Hematopoietic multipotent progenitor cell treated with erythropoietin and hydrocortisone succinate and interleukin-3 and kit ligand, for 15 days (in vitro differentiated cells): ENCODE data around the gene POLR2E.

Source experiments
- DNase-seq: peaks from one replicate; pipeline ENCODE4 v3.0.0-alpha.2; 2015; ENCODE audit warnings: low spot score

The POLR2E gene

DNA sequence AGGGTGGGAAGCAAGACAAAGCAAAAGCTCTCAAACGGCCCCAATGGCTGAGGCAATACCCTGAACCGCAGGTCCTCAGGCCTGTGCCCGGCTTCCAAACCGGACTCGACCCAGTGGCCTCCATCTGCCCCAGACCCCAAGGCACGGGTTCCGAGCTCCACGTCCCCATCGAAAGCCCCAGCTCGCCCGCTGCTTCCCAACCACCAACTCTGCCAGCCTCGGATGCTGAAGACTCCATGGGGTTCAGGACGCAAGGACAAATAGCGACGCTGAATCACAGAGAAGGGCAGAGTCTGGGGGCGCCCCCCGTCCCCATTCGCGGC, 559 bp downstream of the POLR2E start:
- no peak for DNase-seq

DNA sequence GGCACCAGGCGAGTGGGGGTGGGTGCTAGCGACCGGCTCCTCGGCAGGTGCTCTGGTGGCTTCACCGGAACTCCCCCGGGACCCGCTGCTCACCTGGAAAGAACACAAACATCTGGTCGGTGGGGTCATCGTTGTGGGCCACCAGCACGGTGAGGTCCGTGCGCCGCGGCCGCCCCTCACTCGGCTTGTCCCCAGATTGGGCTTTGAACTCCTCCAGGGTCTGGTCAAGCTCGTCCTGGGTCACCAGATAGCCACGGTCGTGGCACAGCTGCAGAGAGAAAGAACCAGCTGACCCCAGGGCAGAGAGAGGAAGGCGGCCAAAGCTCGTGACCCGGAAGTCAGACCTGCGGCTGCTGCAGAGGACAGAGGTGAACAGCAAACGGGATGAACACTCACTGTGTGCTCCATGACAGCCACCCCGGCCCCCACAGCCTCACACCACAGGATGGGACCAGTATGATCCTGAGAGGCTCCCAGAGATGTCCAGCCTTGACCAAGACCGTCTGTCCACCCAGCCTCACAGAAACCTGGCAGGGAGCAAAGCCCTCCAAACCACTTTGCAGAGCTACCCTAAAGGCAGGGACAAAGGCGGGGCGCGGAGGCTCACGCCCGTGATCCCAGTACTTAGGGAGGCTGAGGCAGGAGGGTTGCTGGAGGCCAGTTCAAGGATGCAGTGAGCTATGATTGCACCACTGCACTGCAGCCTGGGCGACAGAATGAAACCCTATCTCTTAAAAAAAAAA, 1.2 kb downstream of the POLR2E start:
- no peak for DNase-seq

DNA sequence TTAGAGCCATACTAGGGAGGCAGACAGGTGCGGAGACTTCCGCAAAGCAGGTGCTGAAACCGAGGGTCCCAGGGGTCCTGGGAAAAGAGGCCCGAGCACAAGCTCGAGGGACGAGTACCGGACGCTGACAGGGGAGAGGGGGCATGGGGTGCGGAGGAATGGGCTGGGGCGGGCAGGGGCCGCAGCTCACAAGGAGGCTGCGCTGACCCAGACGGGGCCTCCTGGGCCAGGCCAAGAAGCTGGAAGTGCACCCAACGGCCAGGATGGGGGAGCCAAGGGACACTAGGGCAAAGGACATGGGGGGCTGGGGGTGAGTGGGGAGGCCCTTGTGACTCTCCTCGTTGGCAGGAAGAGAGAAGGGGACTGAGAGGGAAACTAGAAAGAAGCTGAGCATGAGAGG, 1.8 kb downstream of the POLR2E start:
- DNase-seq = no peak

DNA sequence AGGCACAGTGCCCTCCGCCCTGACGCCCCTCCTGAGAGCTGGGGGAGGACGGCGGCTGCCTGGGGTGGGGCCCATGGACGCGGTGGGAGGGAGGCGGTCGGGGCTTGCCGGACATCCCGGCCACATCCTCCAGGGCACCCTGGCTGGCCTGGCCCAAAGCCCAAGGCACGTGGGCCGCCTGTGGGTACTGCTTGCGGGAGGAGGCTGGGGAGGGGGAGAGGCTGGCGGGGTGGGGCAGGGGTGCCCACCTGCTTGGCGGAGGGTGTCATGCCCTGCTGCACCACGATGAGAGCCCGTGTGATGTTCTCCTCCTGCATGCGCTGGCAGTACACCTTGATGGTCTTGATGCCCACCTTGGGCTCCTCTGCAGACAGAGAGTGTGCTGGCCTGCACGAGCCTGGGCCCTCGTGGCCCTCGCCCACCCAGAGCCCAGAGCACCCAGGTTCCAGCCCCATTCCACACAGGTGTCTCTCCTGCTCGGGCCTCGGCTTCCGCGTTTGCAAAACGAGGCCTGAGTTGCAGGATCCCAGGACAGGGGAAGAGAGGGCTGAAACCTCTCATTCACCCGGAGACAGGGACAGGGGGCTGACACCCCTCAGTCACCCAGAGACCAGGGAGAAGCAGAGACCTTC, 3.5 kb downstream of the POLR2E start:
- DNase-seq = no peak

DNA sequence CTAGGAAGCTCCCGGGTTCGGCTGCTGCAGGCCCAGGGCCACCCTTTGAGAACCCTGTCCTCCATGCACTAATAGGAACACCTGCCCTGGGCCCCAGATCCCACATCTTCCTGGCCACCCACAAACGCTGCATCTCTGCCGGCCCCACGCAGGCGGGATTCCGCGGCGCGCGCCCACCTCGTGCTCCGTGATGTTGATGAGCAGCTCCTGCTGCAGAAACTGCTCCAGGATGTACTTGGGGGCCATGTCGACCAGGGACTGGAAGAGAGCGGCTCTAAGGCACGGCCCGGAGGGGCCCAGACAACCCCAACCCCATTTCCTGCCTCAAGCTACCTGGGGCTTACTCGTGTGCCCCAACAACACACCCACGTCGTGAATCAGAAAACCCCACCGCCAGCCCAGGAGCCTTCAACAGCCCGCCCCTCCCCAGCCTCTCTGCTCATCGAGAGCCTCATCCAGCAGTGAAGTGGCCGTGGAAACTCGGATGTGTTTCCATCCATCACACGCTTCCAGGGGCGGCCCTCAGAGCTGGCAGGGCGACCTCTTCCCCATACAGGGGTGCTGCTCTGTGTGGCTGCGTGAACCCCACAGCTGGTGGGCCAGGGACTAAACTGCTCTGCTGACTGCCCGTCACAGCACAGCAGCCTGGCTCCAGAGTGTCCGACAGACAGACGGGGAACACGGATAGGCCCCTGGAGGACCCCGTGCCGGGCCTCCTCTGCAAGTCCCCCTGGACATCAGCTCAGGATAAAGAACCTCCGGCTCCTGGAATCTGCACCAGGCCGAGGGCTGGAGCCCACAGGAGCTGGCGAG, 4.2 kb downstream of the POLR2E start:
- DNase-seq = no peak

DNA sequence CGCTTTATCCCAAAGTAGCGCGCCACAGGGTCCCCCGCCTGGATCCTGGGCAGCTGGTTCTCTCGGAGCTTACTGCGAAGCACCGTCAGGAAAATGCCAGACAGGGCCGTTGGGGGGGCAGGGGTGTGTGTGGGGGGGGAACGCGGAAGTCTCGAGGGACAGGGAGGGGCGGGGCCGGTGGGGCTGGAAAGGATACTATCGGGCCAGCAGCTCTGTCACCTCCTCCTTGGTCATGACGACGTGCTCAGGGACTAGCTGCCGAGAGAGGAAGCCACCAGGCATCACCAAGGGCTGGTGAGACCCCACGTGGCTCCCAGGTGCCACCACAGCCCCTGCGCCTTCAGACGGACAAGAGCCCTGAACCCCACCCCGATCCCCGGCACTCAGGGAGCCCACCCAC, 5.3 kb downstream of the POLR2E start:
- no peak for DNase-seq

DNA sequence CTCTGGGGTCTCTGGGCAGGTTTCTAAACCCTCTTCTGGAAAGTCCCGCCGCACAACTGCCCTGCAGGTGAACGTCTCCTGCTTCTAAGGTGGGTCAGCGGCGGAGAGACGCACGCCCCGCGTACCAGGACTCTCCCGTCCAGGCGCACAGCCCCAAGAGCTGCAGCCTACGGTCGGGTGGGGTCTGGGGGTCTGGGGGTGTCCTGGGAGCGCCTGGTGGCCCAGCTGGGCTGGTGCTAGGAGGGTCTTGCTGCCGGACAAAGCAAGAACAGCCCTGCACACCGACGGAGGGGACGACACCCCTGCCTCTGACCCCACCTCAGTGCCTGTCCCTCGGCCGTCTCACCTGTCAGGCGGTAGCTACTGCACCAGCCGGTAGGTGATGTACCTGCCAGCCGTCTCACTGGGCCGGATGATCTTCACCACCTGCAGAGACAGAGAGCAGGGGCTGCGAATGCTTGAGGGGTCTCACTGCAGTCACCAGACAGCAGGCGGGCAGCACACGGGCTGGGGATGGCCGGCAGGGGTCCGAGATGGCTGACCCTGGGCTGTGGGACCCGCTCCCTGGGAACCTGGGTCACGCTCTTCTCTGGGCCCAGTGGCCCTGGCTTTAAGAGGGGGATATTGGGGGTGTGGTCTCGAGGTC, 5.9 kb downstream of the POLR2E start:
- DNase-seq = no peak

DNA sequence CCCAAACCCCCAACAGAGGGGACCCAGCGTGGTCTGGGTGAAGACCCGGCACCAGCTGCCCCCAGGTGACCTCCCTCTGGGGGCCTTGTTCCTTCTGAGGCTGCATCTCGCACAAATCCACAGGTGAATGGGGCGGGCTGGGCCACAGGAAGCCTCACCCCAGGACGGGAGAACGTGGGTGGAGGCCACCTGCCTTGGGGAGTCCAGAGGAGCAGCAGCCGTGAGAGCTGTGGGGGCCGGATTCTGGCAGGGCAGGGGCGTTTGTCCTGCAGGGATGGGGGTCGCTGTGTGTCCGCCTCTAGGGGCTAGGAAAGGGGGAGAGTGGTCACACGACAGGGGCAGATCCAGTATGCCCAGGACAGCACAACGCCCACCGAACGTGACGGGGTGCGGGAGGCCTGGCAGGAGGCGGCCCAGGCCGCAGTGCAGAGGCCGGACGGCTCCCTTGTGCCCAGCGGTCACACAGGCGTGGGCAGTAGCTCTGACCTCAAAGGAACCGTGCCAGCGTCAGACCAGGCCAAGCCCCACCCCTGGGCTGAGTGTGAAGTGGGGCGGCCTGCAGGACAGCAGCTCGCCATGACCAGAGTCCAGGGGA, 6.7 kb downstream of the POLR2E start:
- DNase-seq = no peak

DNA sequence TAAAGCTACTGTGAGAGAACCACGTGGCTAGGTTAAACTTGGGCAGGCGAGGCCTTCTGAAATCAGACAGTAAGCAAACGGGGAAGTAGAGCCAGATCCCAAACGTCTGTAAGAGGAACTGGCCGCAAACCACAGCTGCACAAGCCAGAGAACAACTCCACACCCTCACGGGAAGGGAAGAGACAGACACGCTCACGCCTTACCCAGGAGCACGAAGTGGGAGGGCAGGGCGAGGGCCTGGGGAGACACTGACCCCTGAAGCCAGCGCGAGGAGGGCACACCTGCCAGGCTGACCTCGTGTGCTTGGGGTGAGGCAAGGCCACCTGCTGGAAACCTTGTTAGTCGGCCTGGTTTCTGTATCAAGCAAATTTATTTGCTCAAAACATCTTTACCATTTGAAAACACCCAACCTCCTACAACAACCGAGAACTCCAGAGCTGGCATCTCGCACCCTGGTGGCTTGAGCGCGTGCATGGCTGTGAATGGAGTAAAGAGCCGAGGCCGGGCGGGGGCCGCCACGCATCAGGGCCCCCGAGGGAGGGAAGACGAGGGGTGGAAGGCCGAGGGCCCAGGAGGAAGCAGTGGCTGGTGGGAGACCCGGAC, 7.3 kb downstream of the POLR2E start:
- DNase-seq = no peak

DNA sequence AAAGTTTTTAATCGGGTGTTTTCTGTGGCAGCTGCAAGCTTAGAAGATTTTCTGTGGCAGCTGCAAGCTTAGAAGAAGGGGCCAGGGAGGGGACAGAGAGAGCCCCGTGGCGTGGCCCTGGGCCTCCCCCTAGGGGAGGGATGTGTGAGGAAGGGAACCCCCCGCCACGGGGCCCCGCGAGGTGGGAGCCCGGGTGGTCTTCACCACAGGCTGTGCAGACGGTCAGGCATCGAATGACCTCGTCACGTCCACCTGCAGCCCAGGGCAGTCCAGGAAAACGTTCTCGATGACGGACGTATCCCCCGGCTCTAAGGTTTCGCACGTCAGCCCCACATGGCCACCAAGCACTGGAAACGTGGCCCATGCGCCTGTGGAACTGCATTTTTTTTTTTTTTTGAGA, 8.6 kb downstream of the POLR2E start:
- no peak for DNase-seq

DNA sequence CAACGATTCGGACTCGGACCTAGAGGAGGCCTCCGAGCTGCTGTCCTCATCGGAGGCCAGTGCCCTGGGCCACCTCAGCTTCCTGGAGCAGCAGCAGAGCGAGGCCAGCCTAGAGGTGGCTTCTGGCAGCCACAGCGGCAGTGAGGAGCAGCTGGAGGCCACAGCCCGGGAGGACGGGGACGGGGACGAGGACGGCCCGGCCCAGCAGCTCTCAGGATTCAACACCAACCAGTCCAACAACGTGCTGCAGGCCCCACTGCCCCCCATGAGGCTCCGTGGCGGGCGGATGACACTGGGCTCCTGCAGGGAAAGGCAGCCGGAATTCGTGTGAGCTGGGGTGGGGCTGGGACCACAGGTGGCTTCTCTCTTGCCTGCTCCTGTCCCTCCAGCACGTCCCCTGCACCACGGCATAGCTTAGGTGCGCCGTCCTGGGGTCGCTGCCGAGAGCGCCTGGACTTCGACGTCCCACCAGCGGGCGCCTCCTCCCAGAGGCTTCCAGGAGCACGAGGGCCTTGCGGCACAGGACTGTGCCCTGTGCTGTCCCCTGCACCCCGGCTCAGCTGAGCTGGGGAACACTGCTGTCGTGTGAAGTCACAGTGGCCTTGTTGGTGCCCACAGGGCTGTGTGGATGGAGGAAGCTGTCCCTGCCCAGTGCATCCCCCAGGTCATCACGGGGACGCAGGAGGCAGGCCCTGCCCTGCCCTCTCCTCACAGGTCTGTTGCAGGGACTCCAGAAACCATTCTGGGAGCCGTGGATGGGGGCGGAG, 9.3 kb downstream of the POLR2E start:
- DNase-seq = no peak

DNA sequence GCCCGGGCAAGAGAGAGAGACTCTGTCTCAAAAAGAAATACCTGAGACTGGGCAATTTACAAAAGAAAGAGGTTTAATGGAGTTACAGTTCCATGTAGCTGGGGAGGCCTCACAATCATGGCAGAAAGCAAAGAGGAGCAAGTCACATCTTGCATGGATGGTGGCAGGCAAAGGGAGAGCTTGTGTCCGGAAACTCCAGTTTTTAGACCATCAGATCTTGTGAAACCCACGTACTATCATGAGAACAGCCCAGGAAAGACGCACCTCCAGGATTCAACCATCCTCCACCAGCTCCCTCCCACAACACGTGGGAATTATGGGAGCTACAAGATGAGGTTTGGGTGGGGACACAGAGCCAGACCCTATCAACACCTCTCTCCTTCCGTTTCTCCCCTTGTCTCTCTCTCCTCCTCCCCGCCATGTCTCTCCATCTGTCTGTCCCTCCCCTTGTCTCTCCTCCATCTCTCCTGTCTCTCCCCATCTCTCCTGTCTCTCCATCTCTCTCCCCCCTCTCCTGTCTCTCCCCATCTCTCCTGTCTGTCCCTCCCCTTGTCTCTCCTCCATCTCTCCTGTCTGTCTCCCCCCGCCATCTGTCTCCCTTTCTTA, 10.0 kb downstream of the POLR2E start:
- no peak for DNase-seq

DNA sequence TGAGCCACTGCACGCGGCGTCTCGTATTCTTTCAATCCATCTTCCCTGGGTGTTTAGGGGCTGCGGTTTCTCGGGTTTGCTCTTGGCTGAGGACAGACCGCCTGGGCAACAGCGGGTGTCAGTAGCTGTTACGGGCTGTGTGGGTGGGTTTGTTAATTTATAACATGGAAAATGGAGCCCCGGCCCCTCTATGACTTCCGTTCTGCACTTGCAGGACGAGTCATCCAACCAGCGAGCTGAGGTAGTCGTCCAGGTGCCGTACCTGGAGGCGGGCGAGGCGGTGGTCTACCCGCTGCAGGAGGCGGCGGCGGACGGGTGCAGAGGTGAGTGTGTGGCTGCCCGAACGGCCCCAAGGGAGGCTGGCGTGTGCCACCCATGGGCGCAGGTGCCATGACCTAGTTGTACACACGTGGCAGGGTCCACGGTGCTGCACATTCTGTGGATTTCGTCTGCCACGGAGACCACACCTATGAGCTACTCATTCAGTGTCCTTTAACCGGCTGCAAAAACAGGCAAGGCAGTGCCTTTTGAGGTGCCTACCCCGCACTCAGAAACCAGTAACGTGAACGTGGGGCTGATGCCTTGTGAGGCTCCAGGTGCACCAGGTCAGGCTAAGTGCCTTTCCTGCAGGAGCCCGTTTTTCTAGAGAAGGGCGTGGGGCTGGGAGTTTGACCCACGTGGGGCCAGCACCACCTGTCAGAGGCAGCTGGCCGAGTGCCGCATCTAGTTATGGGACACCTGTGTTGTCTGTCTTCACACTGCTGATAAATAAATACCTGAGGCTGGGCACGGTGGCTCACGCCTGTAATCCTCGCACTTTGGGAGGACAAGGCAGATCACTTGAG, 10.9 kb downstream of the POLR2E start:
- no peak for DNase-seq

DNA sequence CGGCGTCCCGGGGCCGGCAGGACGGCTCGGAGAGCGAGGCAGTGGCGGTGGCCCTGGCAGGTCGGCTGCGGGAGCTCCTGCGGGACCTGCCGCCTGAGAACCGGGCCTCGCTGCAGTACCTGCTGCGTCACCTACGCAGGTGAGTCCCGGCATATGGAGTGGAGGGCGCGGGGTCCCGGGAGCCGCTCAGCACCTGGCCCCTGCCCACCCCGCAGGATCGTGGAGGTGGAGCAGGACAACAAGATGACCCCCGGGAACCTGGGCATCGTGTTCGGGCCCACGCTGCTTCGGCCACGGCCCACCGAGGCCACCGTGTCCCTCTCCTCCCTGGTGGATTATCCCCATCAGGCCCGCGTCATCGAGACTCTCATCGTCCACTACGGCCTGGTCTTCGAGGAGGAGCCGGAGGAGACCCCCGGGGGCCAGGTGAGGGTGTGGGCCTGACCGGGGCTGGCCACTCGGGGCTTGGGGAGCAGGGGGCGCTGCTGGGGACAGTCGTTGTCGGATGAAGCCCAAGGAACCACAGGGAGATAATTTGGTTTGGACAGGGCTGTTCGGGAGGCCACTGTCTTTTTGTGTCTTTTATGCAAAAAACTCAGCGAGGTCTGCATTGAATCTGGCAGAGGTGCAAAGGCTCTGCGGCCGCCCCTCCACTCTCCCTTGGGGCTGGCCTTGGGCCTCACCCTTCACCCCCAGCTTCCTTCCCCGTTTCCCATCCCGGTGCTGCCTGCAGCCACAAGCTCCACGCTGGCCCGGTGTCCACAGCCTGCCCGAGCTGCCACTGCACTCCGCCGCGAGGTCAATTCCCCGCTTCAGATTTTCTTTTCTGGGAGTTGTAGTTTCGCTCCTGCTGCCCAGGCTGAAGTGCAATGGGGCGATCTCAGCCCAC, 12.0 kb downstream of the POLR2E start:
- DNase-seq = no peak

DNA sequence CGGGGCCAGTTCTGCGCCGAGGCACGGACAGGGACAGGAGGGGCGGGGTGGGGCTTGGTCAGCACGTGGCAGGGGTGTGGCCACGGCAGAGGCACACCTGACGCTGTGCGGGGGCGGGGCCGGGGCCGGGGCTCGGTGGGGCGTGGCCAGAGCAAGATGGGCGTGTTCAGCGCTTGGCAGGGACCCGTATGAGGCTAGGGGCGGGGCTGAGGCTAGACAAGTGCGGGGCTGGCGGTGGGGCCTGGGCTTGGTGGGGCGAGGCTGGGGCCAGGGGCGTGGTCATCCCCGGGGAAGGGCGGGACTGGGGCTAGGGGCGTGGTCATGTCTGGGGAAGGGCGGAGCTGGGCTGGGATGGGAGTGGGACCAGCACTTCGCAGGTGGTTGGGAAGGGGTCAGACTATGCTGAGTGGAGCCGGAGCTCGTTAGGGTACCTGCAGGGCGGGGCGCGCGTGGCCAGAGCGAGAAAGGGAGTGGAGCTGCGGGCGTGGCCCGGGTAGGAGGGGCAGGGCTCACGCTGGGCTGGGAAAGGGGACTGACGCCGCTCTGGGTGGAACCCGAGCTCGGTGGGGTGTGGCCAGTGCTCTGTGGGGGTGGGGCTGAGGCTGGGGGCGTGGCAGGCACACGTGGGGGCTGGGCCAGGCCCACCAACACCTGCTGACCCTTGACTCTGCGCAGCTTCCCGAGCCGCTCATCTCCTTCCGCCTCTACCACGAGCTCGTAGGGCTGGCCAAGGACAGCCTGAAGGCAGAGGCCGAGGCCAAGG, 12.8 kb downstream of the POLR2E start:
- peak; percentile 39 for DNase-seq

DNA sequence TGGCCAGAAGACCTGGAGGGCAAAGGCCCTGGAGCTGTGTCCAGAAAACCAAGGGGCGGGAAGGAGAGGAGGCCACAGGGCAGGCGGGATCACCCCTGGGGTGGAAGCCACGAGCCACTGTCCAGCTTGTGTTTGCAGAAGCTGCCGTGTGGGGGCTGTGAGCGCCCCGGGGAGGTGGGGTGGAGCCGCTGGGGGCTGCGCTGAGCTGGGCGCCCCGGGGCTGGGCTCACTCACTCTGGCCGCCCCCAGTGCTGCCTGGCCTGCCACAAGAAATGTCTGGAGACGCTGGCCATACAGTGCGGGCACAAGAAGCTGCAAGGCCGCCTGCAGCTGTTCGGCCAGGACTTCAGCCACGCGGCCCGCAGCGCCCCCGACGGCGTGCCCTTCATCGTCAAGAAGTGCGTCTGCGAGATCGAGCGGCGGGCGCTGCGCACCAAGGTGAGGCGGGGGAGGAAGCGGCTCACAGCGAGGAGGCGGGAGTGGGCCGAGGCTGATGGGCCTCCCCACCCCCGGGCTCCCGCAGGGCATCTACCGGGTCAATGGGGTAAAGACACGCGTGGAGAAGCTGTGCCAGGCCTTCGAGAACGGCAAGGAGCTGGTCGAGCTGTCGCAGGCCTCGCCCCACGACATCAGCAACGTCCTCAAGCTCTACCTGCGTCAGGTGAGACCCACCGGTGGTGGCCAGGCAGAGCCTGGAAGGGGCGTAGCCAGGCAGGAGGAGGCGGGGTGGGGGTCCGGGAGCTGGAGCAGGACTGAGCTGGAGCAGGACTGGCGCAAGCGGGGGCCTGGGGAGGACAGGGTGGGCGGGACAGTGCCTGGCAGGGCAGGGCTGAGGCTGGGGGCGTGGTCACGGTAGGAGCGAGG, 13.6 kb downstream of the POLR2E start:
- no peak for DNase-seq
